Activated naive CD8-positive, alpha-beta T cell treated with anti-CD3 and anti-CD28 coated beads for 36 hours (primary cell): ENCODE data around the gene HSPA4. TPM values are rescaled to one million over a fixed set of nuclear protein-coding genes. Genes with fewer than 3 reads are reported as not detected.
A peak's percentile ranks its signal among the peaks of the same experiment; 100 is the strongest.
"Not testable (repeated sequence)": the region's sequence is repeated elsewhere in the genome, so short reads cannot be mapped to it uniquely, and the experiment has no call there.

Source experiments
- DNase-seq: peaks from one replicate; pipeline ENCODE4 v3.0.0; 2021
- H3K27ac Mint-ChIP-seq: one replicate; pipeline ENCODE4 v1.8.0; 2022; ENCODE audit warnings: mild to moderate bottlenecking, moderate library complexity, mixed read lengths
- H3K27me3 Mint-ChIP-seq: one replicate; pipeline ENCODE4 v1.8.0; 2022; ENCODE audit warnings: mild to moderate bottlenecking, mixed read lengths
- H3K36me3 Mint-ChIP-seq: one replicate; pipeline ENCODE4 v1.8.0; 2021; ENCODE audit warnings: mild to moderate bottlenecking, mixed read lengths
- H3K4me1 Mint-ChIP-seq: one replicate; pipeline ENCODE4 v1.8.0; 2021; ENCODE audit warnings: mixed read lengths
- H3K4me3 Mint-ChIP-seq: one replicate; pipeline ENCODE4 v1.8.0; 2022; ENCODE audit warnings: mild to moderate bottlenecking, moderate library complexity, mixed read lengths
- H3K9me3 Mint-ChIP-seq: one replicate; pipeline ENCODE4 v1.8.0; 2022; ENCODE audit warnings: mixed read lengths
- total RNA-seq, 2 experiments: library from RNA; stranded (reverse); gene quantifications; one replicate each; pipeline ENCODE4 v1.2.3, GENCODE V29; 2021

HSPA4 gene
- total RNA-seq, 2 experiments from 2014 or later: 296 to 302 TPM

DNA sequence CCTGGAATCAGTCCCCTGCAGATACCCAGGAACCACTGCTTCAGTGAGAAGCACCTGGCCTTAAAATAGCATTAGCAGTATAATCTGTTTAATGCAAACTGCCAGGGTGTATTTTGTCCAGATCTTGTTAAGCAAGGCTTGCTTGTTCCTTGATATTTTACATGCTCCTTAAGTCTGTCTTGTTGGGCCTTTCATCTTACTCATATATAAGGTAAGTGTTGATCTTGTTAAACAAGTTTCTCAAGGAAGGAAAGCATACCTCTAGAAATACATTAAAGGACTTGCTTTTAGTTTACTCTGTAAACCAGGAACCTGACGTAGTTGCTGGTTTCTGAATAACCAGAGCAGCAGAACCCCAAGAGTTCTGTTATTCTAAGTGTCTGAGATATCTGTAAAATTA is 13.7 kb downstream of the HSPA4 start:
- Mint-ChIP-seq H3K9me3 (no peaks in the 10 kb centered on the region), H3K27ac (no peak overlapping the region), H3K36me3 (peaks cover 31% of the 10 kb centered on the region), H3K27me3 (no peaks in the 10 kb centered on the region), H3K4me1 (peaks cover 28% of the 10 kb centered on the region), H3K4me3 (no peak overlapping the region)
- no peak for DNase-seq

GRCh38 chr5:133066045-133066444 is 14.2 kb downstream of the HSPA4 start:
- H3K27ac Mint-ChIP-seq: no peak overlapping the region
- no peak overlapping the region for H3K4me3 Mint-ChIP-seq
- peaks cover 29% of the 10 kb centered on the region for H3K4me1 Mint-ChIP-seq
- H3K36me3 Mint-ChIP-seq: peaks cover 34% of the 10 kb centered on the region
- DNase-seq: no peak
- no peaks in the 10 kb centered on the region for H3K9me3 Mint-ChIP-seq
- no peaks in the 10 kb centered on the region for H3K27me3 Mint-ChIP-seq

DNA sequence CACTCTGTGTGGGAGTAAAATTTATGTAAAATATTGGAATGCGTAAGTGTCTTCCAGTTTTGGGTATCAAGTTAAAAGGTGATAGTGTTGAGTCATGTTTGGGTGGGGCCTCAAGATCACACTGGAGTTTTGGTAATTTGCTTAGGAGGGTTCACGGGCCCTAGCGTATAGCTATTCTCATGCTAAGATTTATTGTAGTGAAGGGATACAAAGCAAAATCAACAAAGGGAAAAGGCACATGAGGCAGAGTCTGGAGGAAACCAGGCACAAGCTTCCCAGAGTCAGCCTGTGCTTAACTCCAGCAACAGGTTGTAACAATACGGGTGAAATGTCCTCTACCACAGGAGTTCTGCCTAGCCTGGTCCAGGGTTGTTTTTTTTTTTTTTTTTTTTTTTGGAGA is 20.2 kb downstream of the HSPA4 start:
- no peaks in the 10 kb centered on the region for H3K9me3 Mint-ChIP-seq
- peaks cover 21% of the 10 kb centered on the region for H3K4me1 Mint-ChIP-seq
- H3K4me3 Mint-ChIP-seq: no peak overlapping the region
- DNase-seq: no peak
- H3K27me3 Mint-ChIP-seq: no peaks in the 10 kb centered on the region
- H3K36me3 Mint-ChIP-seq: peaks cover 54% of the 10 kb centered on the region
- H3K27ac Mint-ChIP-seq: no peak overlapping the region

GRCh38 chr5:133075572-133076536 is 24.0 kb downstream of the HSPA4 start:
- Mint-ChIP-seq H3K4me3 (no peak overlapping the region), H3K27ac (no peak overlapping the region)

DNA sequence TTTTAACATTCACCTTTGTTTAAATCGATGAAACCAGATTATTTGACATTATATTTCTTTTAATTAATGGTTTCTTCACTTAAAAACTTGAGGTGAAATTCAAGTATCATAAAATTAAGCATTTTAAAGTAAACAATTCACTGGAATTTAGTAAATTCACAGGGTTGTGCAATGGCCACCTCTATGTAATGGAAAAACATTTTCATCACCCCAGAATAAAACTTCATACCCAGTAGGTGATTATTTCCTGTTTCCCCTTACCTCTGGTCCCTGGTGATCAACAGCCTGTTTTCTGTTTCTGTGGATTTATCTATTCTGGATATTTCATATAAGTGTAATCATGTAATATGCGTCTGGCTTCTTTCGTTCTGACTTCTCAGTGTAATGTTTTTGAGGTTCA is 27.2 kb downstream of the HSPA4 start:
- no peak overlapping the region for H3K27ac Mint-ChIP-seq
- no peak for DNase-seq
- no peaks in the 10 kb centered on the region for H3K9me3 Mint-ChIP-seq
- H3K36me3 Mint-ChIP-seq: peaks cover 34% of the 10 kb centered on the region
- H3K4me1 Mint-ChIP-seq: peaks cover 32% of the 10 kb centered on the region
- H3K4me3 Mint-ChIP-seq: no peak overlapping the region
- no peaks in the 10 kb centered on the region for H3K27me3 Mint-ChIP-seq

More at GRCh38 chr5:133075572-133076536, 24.0 kb downstream of the HSPA4 start:
- no peak for DNase-seq
- H3K36me3 Mint-ChIP-seq: peaks cover 41% of the 10 kb centered on the region
- H3K4me1 Mint-ChIP-seq: peaks cover 39% of the 10 kb centered on the region
- no peaks in the 10 kb centered on the region for H3K27me3 Mint-ChIP-seq
- H3K9me3 Mint-ChIP-seq: no peaks in the 10 kb centered on the region

DNA sequence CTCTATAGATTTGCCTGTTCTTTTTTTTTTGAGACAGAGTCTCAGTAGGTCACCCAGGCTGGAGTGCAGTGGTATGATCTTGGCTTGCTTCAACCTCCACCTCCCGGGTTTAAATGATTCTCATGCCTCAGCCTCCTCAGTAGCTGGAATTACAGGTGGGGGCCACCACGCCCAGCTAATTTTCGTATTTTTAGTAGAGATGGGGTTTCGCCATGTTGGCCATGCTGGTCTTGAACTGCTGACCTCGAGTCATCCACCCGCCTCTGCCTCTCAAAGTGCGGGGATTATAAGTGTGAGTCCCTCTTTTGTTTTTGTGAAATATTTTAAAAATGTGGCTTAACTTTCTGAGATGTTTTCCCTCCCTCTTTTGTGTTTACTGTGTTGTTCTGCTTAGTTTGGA is 29.2 kb downstream of the HSPA4 start:
- Mint-ChIP-seq H3K27me3 (no peaks in the 10 kb centered on the region), H3K27ac (peak overlapping the region; percentile 76)

DNA sequence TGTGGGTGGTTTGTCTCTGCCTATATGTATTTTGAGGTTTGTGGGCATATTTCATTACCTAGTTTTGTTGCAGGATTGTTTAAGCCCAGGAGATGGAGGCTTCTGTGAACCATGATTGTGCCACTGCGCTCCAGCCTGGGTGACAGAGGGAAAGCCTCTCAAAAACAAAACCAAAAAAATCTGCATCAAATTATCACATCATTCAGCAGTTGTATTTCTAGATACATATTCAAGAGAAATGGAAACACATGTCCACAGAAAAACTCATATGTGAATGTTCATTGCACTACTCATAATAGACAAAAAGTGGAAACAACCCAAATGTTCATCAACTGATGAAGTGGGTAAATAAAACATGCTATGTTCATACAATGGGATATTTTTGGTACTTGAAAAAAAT is 29.9 kb downstream of the HSPA4 start:
- peaks cover 37% of the 10 kb centered on the region for H3K36me3 Mint-ChIP-seq

More for the DNA sequence above, 29.2 kb downstream of the HSPA4 start:
- no peak for DNase-seq
- H3K36me3 Mint-ChIP-seq: peaks cover 40% of the 10 kb centered on the region
- no peak overlapping the region for H3K4me3 Mint-ChIP-seq
- peaks cover 37% of the 10 kb centered on the region for H3K4me1 Mint-ChIP-seq
- no peaks in the 10 kb centered on the region for H3K9me3 Mint-ChIP-seq

DNA sequence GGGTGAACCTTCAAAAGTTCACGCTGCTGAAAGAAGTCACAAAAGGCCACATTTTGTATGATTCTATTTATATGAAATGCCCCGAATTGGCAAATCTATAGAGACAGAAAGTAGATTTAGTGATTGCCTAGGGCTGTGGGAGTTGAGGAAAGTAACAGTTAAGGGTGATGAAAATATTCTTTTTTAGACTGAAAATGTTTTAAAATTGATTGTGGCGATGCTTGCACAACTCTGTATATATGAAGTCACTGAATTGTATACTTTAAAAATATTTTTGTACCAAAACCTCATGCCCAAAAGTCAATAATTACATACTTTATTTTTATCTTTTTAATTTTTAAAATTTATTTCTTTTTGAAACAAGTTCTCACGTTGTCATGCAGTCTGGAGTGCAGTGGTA is 30.3 kb downstream of the HSPA4 start:
- Mint-ChIP-seq H3K27me3 (no peaks in the 10 kb centered on the region), H3K36me3 (peaks cover 34% of the 10 kb centered on the region), H3K27ac (no peak overlapping the region), H3K4me1 (peaks cover 35% of the 10 kb centered on the region), H3K9me3 (no peaks in the 10 kb centered on the region), H3K4me3 (no peak overlapping the region)
- no peak for DNase-seq

More for the DNA sequence above, 29.9 kb downstream of the HSPA4 start:
- H3K4me1 Mint-ChIP-seq: peaks cover 36% of the 10 kb centered on the region
- H3K27ac Mint-ChIP-seq: peak overlapping the region; percentile 76
- H3K9me3 Mint-ChIP-seq: no peaks in the 10 kb centered on the region
- H3K4me3 Mint-ChIP-seq: no peak overlapping the region
- no peaks in the 10 kb centered on the region for H3K27me3 Mint-ChIP-seq
- DNase-seq: no peak

- Mint-ChIP-seq H3K4me3 (no peak overlapping the region), H3K9me3 (no peaks in the 10 kb centered on the region), H3K27ac (no peak overlapping the region), H3K4me1 (peaks cover 24% of the 10 kb centered on the region), H3K36me3 (peaks cover 34% of the 10 kb centered on the region), H3K27me3 (no peaks in the 10 kb centered on the region)
- no peak for DNase-seq
Measured at GRCh38 chr5:133083901-133084300, 32.1 kb downstream of the HSPA4 start.

DNA sequence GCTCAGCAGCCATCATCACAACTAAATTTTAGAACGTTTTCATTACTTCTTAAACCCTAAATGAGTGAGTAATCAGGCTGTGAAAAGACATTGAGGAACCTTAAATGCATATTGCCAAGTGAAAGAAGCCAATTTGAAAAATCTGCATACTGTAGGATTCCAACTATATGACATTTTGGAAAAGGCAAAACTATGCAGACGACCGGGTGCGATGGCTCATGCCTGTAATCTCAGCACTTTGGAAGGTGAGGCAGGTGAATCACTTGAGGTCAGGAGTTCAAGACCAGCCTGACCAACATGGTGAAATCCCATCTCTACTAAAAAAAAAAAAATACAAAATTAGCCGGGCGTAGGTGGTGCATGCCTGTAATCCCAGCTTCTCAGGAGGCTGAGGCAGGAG is 33.4 kb downstream of the HSPA4 start:
- Mint-ChIP-seq H3K36me3 (peaks cover 31% of the 10 kb centered on the region), H3K4me1 (peaks cover 15% of the 10 kb centered on the region)
- not testable (repeated sequence) for H3K4me3 Mint-ChIP-seq, H3K9me3 Mint-ChIP-seq, H3K27me3 Mint-ChIP-seq, H3K27ac Mint-ChIP-seq, DNase-seq

DNA sequence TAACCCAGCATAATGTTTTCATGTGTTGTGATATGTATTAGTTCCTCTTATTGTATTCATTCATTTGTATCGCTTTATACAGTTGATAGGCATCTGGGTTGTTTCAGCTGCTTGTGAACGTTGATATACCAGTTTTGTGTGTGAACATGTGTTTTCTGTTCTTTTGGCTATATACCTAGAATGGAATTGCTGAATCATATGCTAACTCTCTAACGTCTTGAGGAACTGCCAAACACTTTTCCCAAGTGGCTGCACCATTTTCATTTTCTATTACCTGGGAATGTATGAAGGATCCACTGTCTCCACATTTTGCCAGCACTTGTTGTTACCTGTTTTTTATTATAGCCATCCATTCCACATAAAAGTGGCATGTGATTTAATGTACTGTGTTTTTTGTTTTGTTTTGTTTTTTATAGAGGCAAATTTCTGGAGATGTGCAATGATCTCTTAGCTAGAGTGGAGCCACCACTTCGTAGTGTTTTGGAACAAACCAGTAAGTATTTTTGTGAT is 34.6 kb downstream of the HSPA4 start:
- Mint-ChIP-seq H3K4me3 (no peak overlapping the region), H3K27ac (no peak overlapping the region), H3K27me3 (no peaks in the 10 kb centered on the region), H3K36me3 (peaks cover 29% of the 10 kb centered on the region), H3K9me3 (no peaks in the 10 kb centered on the region), H3K4me1 (peaks cover 11% of the 10 kb centered on the region)
- no peak for DNase-seq

- Mint-ChIP-seq H3K9me3 (no peaks in the 10 kb centered on the region), H3K4me3 (no peak overlapping the region), H3K27me3 (no peaks in the 10 kb centered on the region), H3K36me3 (peaks cover 35% of the 10 kb centered on the region), H3K27ac (no peak overlapping the region), H3K4me1 (peaks cover 8% of the 10 kb centered on the region)
- DNase-seq: no peak
Measured at GRCh38 chr5:133088064-133088463, 36.3 kb downstream of the HSPA4 start.

DNA sequence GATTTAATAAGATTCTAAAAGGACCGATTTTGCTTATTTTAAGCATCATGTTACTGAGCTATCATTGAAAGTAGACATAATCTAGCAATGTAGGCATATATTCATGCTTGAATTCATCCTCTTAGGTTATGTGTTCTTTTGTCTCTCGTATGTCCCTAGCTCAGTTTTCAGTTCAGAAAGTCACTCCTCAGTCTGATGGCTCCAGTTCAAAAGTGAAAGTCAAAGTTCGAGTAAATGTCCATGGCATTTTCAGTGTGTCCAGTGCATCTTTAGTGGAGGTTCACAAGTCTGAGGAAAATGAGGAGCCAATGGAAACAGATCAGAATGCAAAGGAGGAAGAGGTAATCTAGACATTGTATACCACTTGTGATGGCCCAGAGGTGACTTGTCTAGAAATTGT is 39.2 kb downstream of the HSPA4 start:
- Mint-ChIP-seq H3K27ac (no peak overlapping the region), H3K4me1 (peaks cover 8% of the 10 kb centered on the region), H3K27me3 (no peaks in the 10 kb centered on the region), H3K4me3 (no peak overlapping the region), H3K36me3 (peaks cover 35% of the 10 kb centered on the region), H3K9me3 (no peaks in the 10 kb centered on the region)
- DNase-seq: no peak

DNA sequence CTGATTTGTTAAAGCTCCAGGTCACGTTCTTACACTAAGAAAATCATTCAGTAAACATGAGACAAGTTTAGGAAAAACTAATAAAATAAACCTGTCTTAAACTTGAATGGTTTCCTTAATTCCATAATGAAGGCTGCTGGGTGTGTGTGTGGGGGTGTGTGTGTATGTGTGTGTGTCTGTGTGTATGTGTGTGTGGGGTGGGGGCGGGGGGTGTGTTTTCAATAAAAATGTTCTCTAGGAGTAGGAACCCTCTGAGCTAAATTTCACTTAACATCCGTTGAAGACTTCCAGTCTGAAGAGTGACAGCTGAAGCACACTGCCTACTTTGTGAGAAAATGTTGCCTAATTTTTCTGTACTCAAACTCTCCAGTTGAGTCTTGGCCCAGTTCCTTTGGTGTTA is 54.5 kb downstream of the HSPA4 start:
- H3K36me3 Mint-ChIP-seq: peaks cover 31% of the 10 kb centered on the region
- H3K27me3 Mint-ChIP-seq: no peaks in the 10 kb centered on the region
- H3K4me1 Mint-ChIP-seq: peaks cover 18% of the 10 kb centered on the region
- no peaks in the 10 kb centered on the region for H3K9me3 Mint-ChIP-seq
- peak overlapping the region; percentile 54 for H3K27ac Mint-ChIP-seq
- H3K4me3 Mint-ChIP-seq: no peak overlapping the region
- no peak for DNase-seq

- Mint-ChIP-seq H3K9me3 (no peaks in the 10 kb centered on the region), H3K27ac (peak overlapping the region; percentile 54), H3K4me3 (no peak overlapping the region)
Measured at GRCh38 chr5:133106761-133107572, 55.2 kb downstream of the HSPA4 start.

More at GRCh38 chr5:133106761-133107572, 55.2 kb downstream of the HSPA4 start:
- no peak for DNase-seq
- Mint-ChIP-seq H3K27me3 (no peaks in the 10 kb centered on the region), H3K4me1 (peaks cover 19% of the 10 kb centered on the region), H3K36me3 (peaks cover 31% of the 10 kb centered on the region)
